Measurements from ENCODE around the gene VSIR. TPM values are rescaled to one million over a fixed set of nuclear protein-coding genes. Genes with fewer than 3 reads are reported as not detected.

The VSIR gene
- total and polyA plus RNA-seq, 3 donors from 2014 or later = 26.1 to 54.6 (median 54.4) TPM

DNA sequence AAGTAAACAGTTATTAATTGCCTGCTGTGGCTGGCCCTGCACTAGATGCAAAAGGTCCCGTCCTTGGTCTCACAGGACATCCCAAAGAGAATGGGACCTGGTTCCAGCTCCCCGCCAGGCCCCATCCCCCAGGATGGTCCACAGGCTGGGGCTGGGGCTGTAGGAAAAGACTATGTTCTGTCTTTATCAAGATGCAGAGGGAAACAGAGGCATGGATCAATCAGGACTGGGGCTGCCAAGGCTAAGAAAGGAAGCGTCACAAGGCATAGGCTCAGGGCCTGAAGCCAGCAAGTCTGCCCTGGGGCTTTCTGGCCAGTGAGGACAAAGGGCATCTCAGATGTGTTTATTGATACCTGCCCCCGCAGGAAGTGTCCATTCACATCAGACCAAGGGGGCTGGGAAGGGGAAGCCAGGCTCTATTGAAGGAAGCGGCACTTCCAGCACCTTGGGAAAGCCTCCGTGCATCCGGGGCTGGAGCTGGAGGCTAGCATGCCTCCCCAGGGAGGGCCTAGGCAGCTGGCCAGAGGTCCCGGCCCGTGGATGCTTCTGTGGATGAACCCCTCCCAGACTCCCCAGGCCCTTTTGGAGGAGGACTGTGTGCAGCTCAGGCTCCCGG, 5.8 kb downstream of the VSIR start:
- peak; percentile 51 for DNase-seq
- H3K27me3 ChIP-seq = no peaks in the 10 kb centered on the region
- H3K4me3 ChIP-seq = no peak overlapping the region
- WGBS, 2 donors = 48 to 59% methylated on average over 7 to 10 of the region's 10 CpGs
- peak overlapping the region; percentile 16 to 82 for H3K27ac ChIP-seq
- TF ChIP-seq POLR2A (IDR thresholded peaks at IDR 0.05) = no peak
- TF ChIP-seq, protein P1, sequence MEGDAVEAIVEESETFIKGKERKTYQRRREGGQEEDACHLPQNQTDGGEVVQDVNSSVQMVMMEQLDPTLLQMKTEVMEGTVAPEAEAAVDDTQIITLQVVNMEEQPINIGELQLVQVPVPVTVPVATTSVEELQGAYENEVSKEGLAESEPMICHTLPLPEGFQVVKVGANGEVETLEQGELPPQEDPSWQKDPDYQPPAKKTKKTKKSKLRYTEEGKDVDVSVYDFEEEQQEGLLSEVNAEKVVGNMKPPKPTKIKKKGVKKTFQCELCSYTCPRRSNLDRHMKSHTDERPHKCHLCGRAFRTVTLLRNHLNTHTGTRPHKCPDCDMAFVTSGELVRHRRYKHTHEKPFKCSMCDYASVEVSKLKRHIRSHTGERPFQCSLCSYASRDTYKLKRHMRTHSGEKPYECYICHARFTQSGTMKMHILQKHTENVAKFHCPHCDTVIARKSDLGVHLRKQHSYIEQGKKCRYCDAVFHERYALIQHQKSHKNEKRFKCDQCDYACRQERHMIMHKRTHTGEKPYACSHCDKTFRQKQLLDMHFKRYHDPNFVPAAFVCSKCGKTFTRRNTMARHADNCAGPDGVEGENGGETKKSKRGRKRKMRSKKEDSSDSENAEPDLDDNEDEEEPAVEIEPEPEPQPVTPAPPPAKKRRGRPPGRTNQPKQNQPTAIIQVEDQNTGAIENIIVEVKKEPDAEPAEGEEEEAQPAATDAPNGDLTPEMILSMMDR (IDR thresholded peaks at IDR 0.05) = no peak
- intact Hi-C loops (cut with DNase I; ENCODE audit: low total_unique reads) = no loop called here
- no peaks in the 10 kb centered on the region for H3K36me3 ChIP-seq (ENCODE audit: low read depth, missing control alignments)
- H3K4me1 ChIP-seq = peaks cover 51% of the 10 kb centered on the region
- H3K9me3 ChIP-seq = no peaks in the 10 kb centered on the region

- Histone ChIP-seq H3K36me3 (ENCODE audit: low read depth, missing control alignments) (no peaks in the 10 kb centered on the region), H3K4me1 (peaks cover 45% of the 10 kb centered on the region), H3K9me3 (no peaks in the 10 kb centered on the region), H3K27me3 (no peaks in the 10 kb centered on the region), H3K27ac (peak overlapping the region; percentile 16 to 82), H3K4me3 (no peak overlapping the region)
- TF ChIP-seq POLR2A (IDR thresholded peaks at IDR 0.05) = no peak
- TF ChIP-seq, protein P1 (IDR thresholded peaks at IDR 0.05) = no peak
- WGBS, 2 donors = 58 to 74% methylated on average over 4 to 10 of the region's 10 CpGs
- intact Hi-C loops (cut with DNase I; ENCODE audit: low total_unique reads) = no loop called here
- peak; percentile 41 for DNase-seq
Observed at GRCh38 chr10:71766717-71767419, 6.5 kb downstream of the VSIR start.

DNA sequence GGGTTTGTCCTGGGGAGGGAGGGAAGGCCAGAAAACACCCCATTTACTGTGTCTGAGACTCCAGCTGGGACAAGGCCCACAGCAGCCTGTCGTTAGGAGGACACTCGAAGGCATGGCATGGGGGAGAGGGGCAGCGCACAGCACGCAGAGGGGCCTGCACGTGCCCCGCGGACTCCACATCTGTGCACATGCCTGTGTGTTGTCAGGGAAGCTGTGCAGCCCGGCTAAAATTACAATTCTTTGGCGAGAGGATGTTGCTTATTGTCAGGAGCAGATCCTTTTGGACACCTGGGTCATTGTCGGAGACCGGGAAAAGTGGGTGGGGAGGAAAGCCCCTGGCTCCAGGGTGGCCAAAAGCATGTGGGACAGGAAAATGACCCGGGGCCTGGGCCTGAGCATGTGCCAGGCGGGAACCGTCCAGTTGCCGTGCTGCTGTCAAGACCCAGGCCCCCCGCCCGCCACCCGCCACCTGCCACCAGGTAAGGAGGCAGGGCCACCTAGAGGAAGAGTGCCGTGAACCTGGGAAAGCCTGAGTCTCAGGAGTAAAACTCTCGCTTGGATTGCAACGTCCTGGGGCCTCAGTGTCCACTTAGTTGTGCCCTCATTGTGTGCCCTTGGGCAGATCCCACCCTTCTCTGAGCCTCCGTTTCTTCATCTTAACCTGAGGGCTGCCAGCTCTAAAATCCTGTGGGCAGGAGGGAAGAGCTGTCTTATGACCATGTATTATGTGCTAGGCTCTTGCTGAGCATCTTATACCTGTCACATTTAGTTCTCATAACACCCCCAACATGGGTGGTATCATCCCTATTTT, 7.2 kb downstream of the VSIR start:
- Histone ChIP-seq H3K9me3 (no peaks in the 10 kb centered on the region), H3K27ac (peak overlapping the region in 1 of 2 donors; percentile 16), H3K4me1 (peaks cover 39% of the 10 kb centered on the region), H3K27me3 (no peaks in the 10 kb centered on the region), H3K4me3 (no peak overlapping the region), H3K36me3 (ENCODE audit: low read depth, missing control alignments) (no peaks in the 10 kb centered on the region)
- TF ChIP-seq POLR2A (IDR thresholded peaks at IDR 0.05) = no peak
- TF ChIP-seq, protein P1 (IDR thresholded peaks at IDR 0.05) = no peak
- WGBS, 2 donors = 87 to 93% methylated on average over 20 to 22 of the region's 22 CpGs
- no peak for DNase-seq
- intact Hi-C loops (cut with DNase I; ENCODE audit: low total_unique reads) = no loop called here

GRCh38 chr10:71765176-71765904, 8.0 kb downstream of the VSIR start:
- peaks cover 39% of the 10 kb centered on the region for H3K4me1 ChIP-seq
- H3K36me3 ChIP-seq (ENCODE audit: low read depth, missing control alignments) = no peaks in the 10 kb centered on the region
- H3K9me3 ChIP-seq = no peaks in the 10 kb centered on the region
- 75 to 81% methylated on average over 7 to 8 of the region's 8 CpGs for WGBS, 2 donors
- TF ChIP-seq, protein P1 (IDR thresholded peaks at IDR 0.05) = no peak
- TF ChIP-seq POLR2A (IDR thresholded peaks at IDR 0.05) = no peak
- no peak overlapping the region for H3K27ac ChIP-seq
- intact Hi-C loops (cut with DNase I; ENCODE audit: low total_unique reads) = no loop called here
- no peaks in the 10 kb centered on the region for H3K27me3 ChIP-seq
- no peak for DNase-seq
- H3K4me3 ChIP-seq = no peak overlapping the region

Data from testis (tissue), 3 donors.